ENCODE results near the gene HECTD3. TPM values are rescaled to one million over a fixed set of nuclear protein-coding genes. Genes with fewer than 3 reads are reported as not detected.

The HECTD3 gene
- total and polyA plus RNA-seq, 9 of the 15 experiments (the other 6 are each of a cell fraction or from before 2014, with no cell fraction given): 6.3 to 50.8 (median 18.9) TPM

GRCh38 chr1:45010855-45011811 is at the start of gene HECTD3 (continued):
- TF ChIP-seq ETV6 (IDR thresholded peaks at IDR 0.05; ENCODE audit: borderline replicate concordance in 1 of 2, low read depth in 2 of 2, low read length in 1 of 2) (no peak), ETV6 (CRISPR knock-in tag; IDR thresholded peaks at IDR 0.05; ENCODE audit: borderline replicate concordance) (no peak), ARNT (IDR thresholded peaks at IDR 0.05) (peak; percentile 21 to 92; a peak in 2 of 4 replicates), KLF10 (CRISPR knock-in tag; IDR thresholded peaks at IDR 0.05) (no peak), HOXB6 (CRISPR knock-in tag; IDR thresholded peaks at IDR 0.05; ENCODE audit: borderline replicate concordance) (no peak), HLTF (IDR thresholded peaks at IDR 0.05) (peak; percentile 86; the same call in 1 of the 2 replicates), ZBTB8A (IDR thresholded peaks at IDR 0.05; ENCODE audit: partially characterized antibody) (no peak), HDAC8 (tag; IDR thresholded peaks at IDR 0.05) (no peak), LCOR (CRISPR knock-in tag; IDR thresholded peaks at IDR 0.05) (no peak), MYBL2 (IDR thresholded peaks at IDR 0.05; ENCODE audit: low read depth) (no peak), MYBL2 (CRISPR knock-in tag; IDR thresholded peaks at IDR 0.05; ENCODE audit: borderline replicate concordance) (no peak), ATF6 (CRISPR knock-in tag; IDR thresholded peaks at IDR 0.05) (0 out of 2 replicates have a peak, but pooled peaks have one; percentile 32), RBM15 (IDR thresholded peaks at IDR 0.05; ENCODE audit: insufficient read depth, low read length) (no peak), ZNF511 (CRISPR knock-in tag; IDR thresholded peaks at IDR 0.05) (no peak), ZNF41 (CRISPR knock-in tag; conservative IDR thresholded peaks at IDR 0.05) (no peak), ARID2 (IDR thresholded peaks at IDR 0.05) (no peak), GTF2F1 (IDR thresholded peaks at IDR 0.05; ENCODE audit: low read depth, low read length) (no peak), ATF4 (CRISPR knock-in tag; IDR thresholded peaks at IDR 0.05) (no peak), ZNF133 (CRISPR knock-in tag; IDR thresholded peaks at IDR 0.05) (no peak), BRF2 (IDR thresholded peaks at IDR 0.05; ENCODE audit: borderline replicate concordance, insufficient read depth, insufficient read length) (no peak), TAF9B (IDR thresholded peaks at IDR 0.05; ENCODE audit: partially characterized antibody) (no peak), ZNF512 (tag; IDR thresholded peaks at IDR 0.05) (no peak)
